Inferior parietal cortex (tissue), 1 donor: Measurements from ENCODE around the gene ANP32E.
"Not testable (repeated sequence)": the region's sequence is repeated elsewhere in the genome, so short reads cannot be mapped to it uniquely, and the experiment has no call there.

Experiments
- DNase-seq: peaks from one replicate; pipeline ENCODE4 v3.0.0-alpha.2; 2016; ENCODE audit errors: extremely low spot score

Gene ANP32E

GRCh38 chr1:150257624-150258585, 22.0 kb upstream of the ANP32E start, which contains the start of gene CA14:
TSS of gene CA14 (plus strand) at chr1:150257774. CDS start at chr1:150258129, 355 bp downstream.
- peak; percentile 30 for DNase-seq

- DNase-seq = peak; percentile 49
Observed at GRCh38 chr1:150256554-150257341, 20.8 kb upstream of the ANP32E start.

DNA sequence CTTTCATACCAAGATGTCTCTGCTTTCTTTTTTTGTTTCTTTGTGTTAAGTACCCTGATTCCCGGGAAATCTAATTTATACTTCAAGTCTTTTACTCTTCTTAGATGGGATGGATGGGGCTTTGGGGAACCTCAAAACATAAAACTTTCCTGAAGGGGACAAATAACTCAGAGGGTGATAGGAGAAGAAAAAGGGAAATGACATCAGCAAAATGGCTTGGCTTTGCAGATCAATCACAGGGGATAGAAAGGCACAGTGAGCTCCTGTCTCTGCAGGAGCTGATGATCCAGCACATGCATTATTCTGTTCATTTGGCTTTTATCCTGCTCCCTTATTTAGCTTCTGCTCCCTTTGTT, 20.3 kb upstream of the ANP32E start:
- no peak for DNase-seq

GRCh38 chr1:150249936-150250335, 14.0 kb upstream of the ANP32E start:
- DNase-seq = no peak

DNA sequence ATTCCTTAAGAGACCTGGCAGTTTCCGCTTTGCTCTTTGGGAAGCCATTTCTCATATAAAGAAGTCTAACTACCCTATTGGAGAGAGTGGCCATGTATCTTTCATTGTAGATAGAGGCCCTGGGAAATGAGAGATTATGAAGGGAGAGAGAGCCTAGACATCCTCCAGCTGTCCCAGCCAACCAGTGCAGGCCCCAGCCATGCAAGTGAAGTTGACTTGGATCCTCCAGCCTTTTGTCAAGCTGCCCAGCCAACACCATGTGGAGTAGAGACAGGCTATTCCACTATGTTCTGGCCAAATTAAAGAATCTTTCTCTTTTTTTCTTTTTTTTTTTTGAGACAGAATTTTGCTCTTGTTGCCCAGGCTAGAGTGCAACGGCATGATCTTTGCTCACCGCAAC, 7.1 kb upstream of the ANP32E start:
- no peak for DNase-seq

DNA sequence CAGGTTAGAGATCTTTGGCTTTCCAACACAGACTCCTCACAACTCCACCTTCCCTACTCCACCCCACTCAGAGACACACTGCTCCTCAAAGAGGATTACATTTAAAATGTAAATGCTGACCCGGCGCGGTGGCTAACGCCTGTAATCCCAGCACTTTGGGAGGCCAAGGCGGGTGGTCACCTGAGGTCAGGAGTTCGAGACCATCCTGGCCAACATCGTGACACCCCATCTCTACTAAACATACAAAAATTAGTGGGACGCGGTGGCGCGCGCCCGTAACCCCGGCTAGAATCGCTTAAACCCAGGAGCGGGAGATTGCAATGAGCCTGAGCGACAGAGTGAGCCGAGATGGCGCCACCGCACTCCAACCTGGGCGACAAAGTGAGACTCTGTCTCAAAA, 1.8 kb upstream of the ANP32E start:
- DNase-seq = no peak

- DNase-seq = not testable (repeated sequence)
Observed at GRCh38 chr1:150237176-150237575, 1.3 kb upstream of the ANP32E start.

GRCh38 chr1:150236614-150237100, 745 bp upstream of the ANP32E start:
- no peak for DNase-seq

DNA sequence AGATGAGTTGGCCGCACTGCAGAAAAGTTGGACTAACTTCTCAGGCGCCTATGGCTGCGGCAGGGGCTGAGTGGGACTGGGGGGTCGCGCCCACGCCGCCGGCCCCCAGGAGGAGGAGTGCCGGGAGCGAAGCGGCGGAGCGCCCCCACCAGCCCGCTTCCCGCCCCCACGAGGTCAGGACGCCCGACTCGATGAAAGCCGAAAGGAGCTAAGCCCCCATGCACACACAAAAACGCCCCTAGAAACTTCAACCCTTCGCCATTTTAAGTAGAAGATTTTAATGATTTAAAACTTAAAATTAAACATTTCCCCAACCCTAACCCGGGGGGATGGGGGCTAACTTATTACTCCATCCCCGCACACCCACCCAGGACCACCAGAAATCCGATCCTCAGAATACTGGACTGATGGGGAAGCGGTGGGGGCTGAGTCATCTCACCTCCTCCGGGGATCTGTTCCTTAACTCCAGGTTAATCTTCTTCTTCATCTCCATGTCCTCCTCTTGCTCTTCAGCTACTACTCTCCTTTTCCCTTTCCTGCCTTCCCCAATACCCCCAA, 539 bp downstream of the ANP32E start:
- DNase-seq = no peak

GRCh38 chr1:150234566-150235293, 1.2 kb downstream of the ANP32E start:
- peak; percentile 73 for DNase-seq

- DNase-seq = no peak
Observed at GRCh38 chr1:150234309-150234565, 1.7 kb downstream of the ANP32E start.

DNA sequence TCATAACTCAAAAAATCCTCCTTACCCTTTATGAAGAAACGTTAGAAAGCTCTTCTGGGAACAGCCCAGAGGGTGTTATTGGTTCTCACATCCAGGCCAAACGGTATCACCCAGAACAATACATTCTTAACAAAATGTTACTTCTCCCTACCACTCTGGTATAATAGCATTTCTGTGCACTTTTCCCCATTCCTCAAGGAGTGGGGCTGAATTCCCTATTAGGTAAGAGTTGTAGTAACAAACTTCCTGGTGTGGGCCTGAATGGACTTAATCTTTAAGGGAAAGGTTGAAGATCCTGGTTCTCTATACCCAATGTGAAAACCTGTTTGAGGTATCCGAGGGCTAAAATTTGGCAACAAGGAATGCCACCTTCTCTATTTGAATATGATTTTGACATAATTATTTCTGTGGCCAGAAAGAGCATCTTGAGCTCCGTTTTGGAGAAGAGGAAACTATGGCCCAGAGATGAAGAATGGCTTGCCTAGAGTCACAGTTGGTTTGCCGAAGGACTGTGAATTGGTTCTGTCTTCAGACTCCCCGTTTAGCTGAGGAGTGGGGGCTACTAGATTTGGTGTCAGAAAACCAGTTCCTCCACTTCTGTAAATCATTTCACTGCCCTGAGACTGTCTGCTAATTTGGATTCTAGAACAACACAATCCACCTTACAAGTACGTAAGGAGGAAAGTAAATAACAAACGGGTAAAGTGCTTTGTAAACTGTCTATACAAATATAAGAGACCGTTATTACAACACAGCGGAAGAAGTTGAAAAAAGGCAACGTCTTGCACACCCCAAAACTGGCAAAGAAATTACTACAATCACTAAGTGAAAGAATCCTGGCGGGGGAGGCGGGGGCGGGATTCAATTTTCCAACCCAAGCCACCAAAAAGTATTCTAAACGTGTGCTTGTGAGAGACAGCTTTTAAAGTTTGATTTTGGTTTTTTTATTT, 2.3 kb downstream of the ANP32E start:
- DNase-seq = peak; percentile 20

GRCh38 chr1:150232921-150233320, 3.0 kb downstream of the ANP32E start:
- not testable (repeated sequence) for DNase-seq

- DNase-seq = not testable (repeated sequence)
Observed at GRCh38 chr1:150228246-150228645, 7.7 kb downstream of the ANP32E start.

- DNase-seq = no peak
Observed at GRCh38 chr1:150227228-150227627, 8.7 kb downstream of the ANP32E start.

DNA sequence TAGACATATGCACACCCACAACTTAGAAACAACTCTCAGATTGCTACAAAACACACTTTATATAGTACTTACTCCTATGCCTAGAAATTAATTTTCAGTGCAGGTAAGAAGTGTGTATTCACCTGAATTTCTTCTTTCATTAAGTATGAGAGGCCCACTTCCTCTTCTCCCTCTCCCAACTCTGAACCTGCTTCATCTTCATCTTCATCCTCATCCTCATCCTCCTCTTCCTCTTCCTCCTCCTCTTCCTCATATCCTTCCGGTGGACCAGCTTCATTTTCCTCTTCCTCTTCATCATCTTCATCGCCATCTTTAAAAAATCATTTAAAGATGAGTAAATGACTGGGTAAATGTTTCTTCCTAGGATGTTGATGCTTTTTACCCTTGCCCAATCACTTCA, 9.4 kb downstream of the ANP32E start:
- DNase-seq = no peak

DNA sequence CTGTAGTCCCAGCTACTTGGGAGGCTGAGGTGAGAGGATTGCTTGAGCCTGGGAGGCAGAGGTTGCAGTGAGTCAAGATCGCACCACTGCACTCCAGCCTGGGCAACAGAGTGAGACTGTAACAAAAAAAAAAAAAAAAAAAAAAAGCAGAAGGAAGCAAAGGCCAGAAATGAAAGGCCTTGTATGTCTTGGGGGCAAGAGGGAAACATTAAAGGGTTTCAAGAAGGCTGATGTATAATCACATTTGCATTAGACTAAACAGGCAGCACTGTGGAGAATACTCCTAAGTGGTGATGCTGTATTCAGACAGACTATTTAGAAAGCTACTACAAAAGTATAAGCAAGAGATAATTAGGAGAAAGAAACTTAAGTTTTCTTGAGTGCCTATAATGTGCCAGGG, 10.4 kb downstream of the ANP32E start:
- DNase-seq = no peak

- DNase-seq = no peak
Observed at GRCh38 chr1:150224983-150225382, 10.9 kb downstream of the ANP32E start.

DNA sequence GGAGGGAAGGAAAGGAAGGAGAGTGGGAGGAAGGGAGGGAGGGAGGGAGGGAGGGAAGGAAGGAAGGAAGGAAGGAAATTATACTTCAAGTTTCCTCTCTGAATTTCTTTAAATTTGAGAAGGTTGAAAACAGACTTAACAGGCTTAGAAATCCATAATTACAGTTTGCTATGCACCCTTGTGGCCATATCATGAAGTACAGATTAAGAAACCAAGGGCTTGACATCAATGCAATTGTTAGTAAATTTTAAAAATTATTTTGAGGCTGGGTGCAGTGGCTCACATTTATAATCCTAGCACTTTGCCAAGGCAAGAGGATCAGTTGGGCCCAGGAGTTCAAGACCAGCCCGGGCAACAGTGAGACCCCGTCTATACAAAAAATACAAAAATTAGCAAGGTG, 14.4 kb downstream of the ANP32E start:
- DNase-seq = peak; percentile 57

DNA sequence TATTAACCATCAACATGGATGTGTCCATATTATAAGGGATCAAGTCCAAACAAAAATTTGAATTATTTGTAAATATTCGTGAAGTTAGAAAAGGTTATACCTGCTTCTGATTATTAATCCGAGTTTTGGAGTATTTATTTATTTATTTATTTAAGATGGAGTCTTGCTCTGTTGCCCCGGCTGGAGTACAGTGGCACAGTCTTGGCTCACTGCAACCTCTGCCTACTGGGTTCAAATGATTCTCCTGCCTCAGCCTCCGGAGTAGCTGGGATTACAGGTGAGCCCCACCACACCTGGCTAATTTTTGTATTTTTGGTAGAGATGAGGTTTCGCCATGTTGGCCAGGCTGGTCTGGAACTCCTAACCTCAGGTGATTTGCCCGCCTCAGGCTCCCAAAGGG, 20.1 kb downstream of the ANP32E start:
- not testable (repeated sequence) for DNase-seq
